Measurements from ENCODE around the gene SMIM44. TPM values are rescaled to one million over a fixed set of nuclear protein-coding genes. Genes with fewer than 3 reads are reported as not detected.

SMIM44 gene
- total and polyA plus RNA-seq, 2 donors (not counting 1 experiment from before 2014, with no cell fraction given): not detected

- Mint-ChIP-seq H3K4me1 (peaks cover 11% of the 10 kb centered on the region), H3K27me3 (no peaks in the 10 kb centered on the region), H3K27ac (no peak overlapping the region), H3K9me3 (ENCODE audit: insufficient read depth) (no peaks in the 10 kb centered on the region), H3K4me3 (no peak overlapping the region)
- POLR2A ChIA-PET: interaction anchor here (0.7 kb wide), 1 partner anchor 19 kb away, joined by 6 read pairs; no protein-coding TSS in a partner anchor
- Histone ChIP-seq H3K79me2 (ENCODE audit: control insufficient read depth, insufficient read depth, low read length) (peaks cover 71% of the 10 kb centered on the region), H3K27ac (ENCODE audit: low read length in 2 of 2) (no peak overlapping the region), H3K4me3 (ENCODE audit: control extremely low read depth in 1 of 5, extremely low read depth in 1 of 5, insufficient read depth in 1 of 5, low read depth in 2 of 5, low read length in 4 of 5) (no peak overlapping the region), H3K9ac (ENCODE audit: low read length) (no peak overlapping the region), H3K4me1 (ENCODE audit: control insufficient read depth in 2 of 2, insufficient read depth in 2 of 2, low read length in 2 of 2) (peaks cover 0 to 4% of the 10 kb centered on the region in 2 donors), H2AFZ (ENCODE audit: insufficient read depth, low read depth, low read length, poor library complexity, severe bottlenecking) (no peak overlapping the region), H3K36me3 (replicated peaks in 1 of 2; ENCODE audit: control extremely low read depth in 1 of 2, control insufficient read depth in 1 of 2, extremely low read depth in 1 of 2, insufficient read depth in 2 of 2, low read length in 1 of 2) (peaks cover 0 to 74% of the 10 kb centered on the region in 2 experiments), H3K9me3 (ENCODE audit: control extremely low read depth in 1 of 3, control insufficient read depth in 2 of 3, insufficient read depth in 1 of 3, low read length in 2 of 3) (no peaks in the 10 kb centered on the region), H3K4me2 (replicated peaks; ENCODE audit: low read depth, low read length, poor library complexity, severe bottlenecking) (no peak overlapping the region), H4K20me1 (ENCODE audit: control insufficient read depth, insufficient read depth, low read length, poor library complexity, severe bottlenecking) (peaks cover 96% of the 10 kb centered on the region), H3K27me3 (replicated peaks in 1 of 4; ENCODE audit: control extremely low read depth in 1 of 4, control insufficient read depth in 3 of 4, insufficient read depth in 4 of 4, low read length in 3 of 4) (no peaks in the 10 kb centered on the region)
- 99% methylated on average over 21 of the region's 21 CpGs for WGBS (ENCODE audit: insufficient coverage)
- ATAC-seq (ENCODE audit: low read depth): no peak
- DNase-seq: no peak
- TF ChIP-seq CTCF (IDR thresholded peaks at IDR 0.05) (no peak), EZH2 (IDR thresholded peaks at IDR 0.05; ENCODE audit: borderline replicate concordance, insufficient read depth, low read depth, low read length, poor library complexity, severe bottlenecking) (no peak)
- CTCF ChIA-PET: no interaction called here
- intact Hi-C loops (cut with micrococcal nuclease): no loop called here
Measured at GRCh38 chr19:3523361-3524077, 40.3 kb upstream of the SMIM44 start.

Data from B cell (primary cell).